Gastrocnemius medialis (tissue), 4 donors: ENCODE measurements around the gene PEX26. TPM values are rescaled to one million over a fixed set of nuclear protein-coding genes. Genes with fewer than 3 reads are reported as not detected.
A peak's percentile ranks its signal among the peaks of the same experiment; 100 is the strongest.
"Not testable (repeated sequence)": the region's sequence is repeated elsewhere in the genome, so short reads cannot be mapped to it uniquely, and the experiment has no call there.

Experiments
- ATAC-seq, 2 donors: fragments of 150-250 bp; one replicate each; pipeline ENCODE4 v1.9.1; 2016
- DNase-seq, 2 donors: peaks; one replicate each; pipeline ENCODE4 v3.0.0-alpha.2; 2019
- H3K27ac ChIP-seq, 4 donors: fragments of 200-600 bp; sonication (generic); 1 replicate in 1 of 4; 2 replicates in 3 of 4; pipeline ENCODE4 v1.5.1; 2016 to 2018; ENCODE audit warnings: mild to moderate bottlenecking in 2 of 4, moderate library complexity in 1 of 4
- H3K27me3 ChIP-seq, 3 donors: fragments of 200-600 bp; sonication (generic) in 2 of 3; 1 replicate in 1 of 3; 2 replicates in 2 of 3; pipeline versions ENCODE4 v1.5.1 to v1.6.0; 2016 to 2019; ENCODE audit warnings: mild to moderate bottlenecking in 1 of 3, moderate library complexity in 1 of 3
- H3K36me3 ChIP-seq, 2 donors: fragments of 200-600 bp; sonication (generic) in 1 of 2; one replicate each; pipeline ENCODE4 v1.5.1; 2017 to 2018
- H3K4me1 ChIP-seq, 2 donors: fragments of 200-600 bp; sonication (generic) in 1 of 2; one replicate each; pipeline ENCODE4 v1.5.1; 2016 to 2017; ENCODE audit warnings: mild to moderate bottlenecking in 2 of 2
- H3K4me3 ChIP-seq, 4 donors: fragments of 200-600 bp; sonication (generic) in 3 of 4; 1 replicate in 1 of 4; 2 replicates in 3 of 4; pipeline ENCODE4 v1.5.1; 2016 to 2019; ENCODE audit warnings: mild to moderate bottlenecking in 2 of 4
- H3K9me3 ChIP-seq, 3 donors: fragments of 200-600 bp; sonication (generic) in 2 of 3; 1 replicate in 1 of 3; 2 replicates in 2 of 3; pipeline ENCODE4 v1.5.1; 2016 to 2019
- CTCF ChIP-seq, 5 experiments: fragments of 450-650 bp in 3 of 5; fragments of 200-600 bp in 2 of 5; sonication (generic) in 2 of 5; IDR thresholded peaks in 4 of 5; conservative IDR thresholded peaks in 1 of 5; 1 replicate in 4 of 5; 2 replicates in 1 of 5; pipeline ENCODE4 v1.5.1; 2016 to 2019; ENCODE audit warnings: antibody characterized with exemption in 5 of 5, mild to moderate bottlenecking in 3 of 5, moderate library complexity in 3 of 5
- POLR2A ChIP-seq, 2 donors: fragments of 450-650 bp; IDR thresholded peaks; one replicate each; pipeline ENCODE4 v1.6.1; 2017; ENCODE audit warnings: antibody characterized with exemption in 2 of 2, mild to moderate bottlenecking in 2 of 2, moderate library complexity in 2 of 2
- in situ Hi-C, 4 donors: fragments of 200-750 bp; cut with MboI; loops; one replicate each; pipeline versions ENCODE4 v1.15.0 to v1.8.0; 2017; ENCODE audit warnings: low sequenced_read_pairs in 4 of 4
- intact Hi-C: fragments of 100-400 bp; cut with DNase I; formaldehyde crosslinking; loops from one replicate; pipeline ENCODE4 v1.15.1; 2023; ENCODE audit warnings: low total_unique reads
- total RNA-seq, 4 donors: library from RNA; depleted of rRNA; stranded (reverse); fragments of >200 nt; gene quantifications; one replicate each; pipeline versions ENCODE4 v1.1.0 to v1.2.3, GENCODE V29; 2016

Gene PEX26
- total RNA-seq, 4 donors from 2014 or later: 16.4 to 24.7 (median 16.8) TPM

GRCh38 chr22:18101536-18101935, 23.7 kb downstream of the PEX26 start:
- intact Hi-C loops: no loop called here
- Histone ChIP-seq H3K27ac (peak overlapping the region in 3 of 4 donors; percentile 16 to 37 (median 22)), H3K4me1 (peaks cover 0 to 26% of the 10 kb centered on the region in 2 donors), H3K36me3 (no peaks in the 10 kb centered on the region), H3K4me3 (no peak overlapping the region), H3K27me3 (no peaks in the 10 kb centered on the region), H3K9me3 (no peaks in the 10 kb centered on the region)
- peak; percentile 57 to 93 for ATAC-seq
- in situ Hi-C loops: no loop called here
- peak in 1 of 2 donors; percentile 59 for DNase-seq
- TF ChIP-seq POLR2A (IDR thresholded peaks at IDR 0.05) (no peak), CTCF (IDR thresholded peaks at IDR 0.05 in 4 of 5, conservative IDR thresholded peaks at IDR 0.05 in 1 of 5) (no peak)

GRCh38 chr22:18103527-18104269, 25.9 kb downstream of the PEX26 start:
- DNase-seq: no peak
- TF ChIP-seq POLR2A (IDR thresholded peaks at IDR 0.05) (no peak), CTCF (IDR thresholded peaks at IDR 0.05 in 4 of 5, conservative IDR thresholded peaks at IDR 0.05 in 1 of 5) (no peak)
- intact Hi-C loops (no loop called here), in situ Hi-C loops (no loop called here)
- no peaks in the 10 kb centered on the region for H3K9me3 ChIP-seq
- no peaks in the 10 kb centered on the region for H3K36me3 ChIP-seq
- peaks cover 0 to 26% of the 10 kb centered on the region in 2 donors for H3K4me1 ChIP-seq
- no peaks in the 10 kb centered on the region for H3K27me3 ChIP-seq
- no peak for ATAC-seq
- H3K27ac ChIP-seq: no peak overlapping the region
- H3K4me3 ChIP-seq: no peak overlapping the region

GRCh38 chr22:18104566-18104965, 26.8 kb downstream of the PEX26 start:
- DNase-seq (no peak), ATAC-seq (no peak)
- no peak overlapping the region for H3K4me3 ChIP-seq
- in situ Hi-C loops (no loop called here), intact Hi-C loops (no loop called here)
- TF ChIP-seq POLR2A (IDR thresholded peaks at IDR 0.05): no peak
- no peak for TF ChIP-seq CTCF (IDR thresholded peaks at IDR 0.05 in 4 of 5, conservative IDR thresholded peaks at IDR 0.05 in 1 of 5)
- H3K36me3 ChIP-seq: no peaks in the 10 kb centered on the region
- H3K9me3 ChIP-seq: no peaks in the 10 kb centered on the region
- no peak overlapping the region for H3K27ac ChIP-seq
- H3K27me3 ChIP-seq: no peaks in the 10 kb centered on the region
- peaks cover under 1 to 27% of the 10 kb centered on the region in 2 donors for H3K4me1 ChIP-seq

GRCh38 chr22:18105981-18106380, 28.2 kb downstream of the PEX26 start:
- intact Hi-C loops, DNase-seq, in situ Hi-C loops: not testable (repeated sequence)

GRCh38 chr22:18106550-18107341, 29.0 kb downstream of the PEX26 start:
- intact Hi-C loops, H3K27ac ChIP-seq, H3K9me3 ChIP-seq, DNase-seq, ATAC-seq, H3K4me3 ChIP-seq, H3K36me3 ChIP-seq, in situ Hi-C loops, H3K27me3 ChIP-seq: not testable (repeated sequence)
- peaks cover 14 to 20% of the 10 kb centered on the region in 2 donors for H3K4me1 ChIP-seq

More at GRCh38 chr22:18105981-18106380, 28.2 kb downstream of the PEX26 start:
- H3K27me3 ChIP-seq, H3K27ac ChIP-seq, ATAC-seq, H3K36me3 ChIP-seq, H3K4me3 ChIP-seq, H3K9me3 ChIP-seq: not testable (repeated sequence)
- peaks cover 7 to 23% of the 10 kb centered on the region in 2 donors for H3K4me1 ChIP-seq
